Panc1 (cell line): ENCODE measurements around the gene PHKB. TPM values are rescaled to one million over a fixed set of nuclear protein-coding genes. Genes with fewer than 3 reads are reported as not detected.

Experiments used
- ATAC-seq: fragments of 200-7000 bp; cut with Tn5 transposase; 2 replicates; pipeline ENCODE4 v1.9.1; 2020; ENCODE audit warnings: mild to moderate bottlenecking, moderate library complexity
- BruUV-seq: library from RNA; stranded (reverse); fragments of 400-500 nt; replicated peaks from 2 replicates; lab custom pipeline; 2021; lab: Mats Ljungman, UMichigan
- CTCF ChIA-PET: fragments of 300-600 bp; sonication (Branson Sonifier 250); formaldehyde crosslinking; loops from one replicate; lab custom pipeline; 2022; ENCODE audit warnings: antibody characterized with exemption; lab: Charles Lee
- POLR2A ChIA-PET: fragments of 300-600 bp; sonication (Branson Sonifier 250); formaldehyde crosslinking; loops from one replicate; lab custom pipeline; 2022; ENCODE audit warnings: antibody characterized with exemption; lab: Charles Lee
- DNase-seq: peaks from one replicate; pipeline ENCODE4 v3.0.0-alpha.2; 2010; ENCODE audit warnings: low read depth, low spot score
- H3K27ac ChIP-seq: 2 replicates; pipeline ENCODE4 v1.5.1; 2011; ENCODE audit warnings: mild to moderate bottlenecking, low read length, inconsistent platforms
- H3K27me3 ChIP-seq: fragments of 200-500 bp; sonication (Bioruptor generic); 2 replicates; pipeline ENCODE4 v1.6.0; 2014; ENCODE audit warnings: low read length, inconsistent platforms; ENCODE audit not compliant: control insufficient read depth, insufficient read depth
- H3K36me3 ChIP-seq: fragments of 200-500 bp; sonication (Bioruptor generic); 2 replicates; pipeline ENCODE4 v1.5.1; 2014; ENCODE audit warnings: inconsistent platforms, mild to moderate bottlenecking, low read length, moderate library complexity; ENCODE audit not compliant: control insufficient read depth, insufficient read depth
- H3K4me1 ChIP-seq: 2 replicates; pipeline ENCODE4 v1.5.1; 2011; ENCODE audit warnings: inconsistent platforms, mild to moderate bottlenecking, low read length, moderate library complexity; ENCODE audit not compliant: control insufficient read depth, insufficient read depth
- H3K4me3 ChIP-seq, 2 experiments: 2 replicates each; pipeline ENCODE4 v1.5.1; 2011 to 2012; ENCODE audit warnings: low read depth in 2 of 2, low read length in 2 of 2, mild to moderate bottlenecking in 2 of 2, inconsistent platforms in 1 of 2, moderate library complexity in 1 of 2
- H3K9me3 ChIP-seq: fragments of 200-500 bp; sonication (Bioruptor generic); 2 replicates; pipeline ENCODE4 v1.5.1; 2014; ENCODE audit warnings: low read depth, mild to moderate bottlenecking, inconsistent platforms, low read length, moderate library complexity; ENCODE audit not compliant: control insufficient read depth, insufficient read depth
- CTCF ChIP-seq: fragments of 450-650 bp; IDR thresholded peaks from 2 replicates; pipeline ENCODE4 v1.5.1; 2017; ENCODE audit warnings: mild to moderate bottlenecking
- POLR2AphosphoS5 ChIP-seq: IDR thresholded peaks from 2 replicates; pipeline ENCODE4 v1.6.1; 2012; ENCODE audit warnings: mild to moderate bottlenecking, low read depth, low read length, moderate library complexity
- SIN3A ChIP-seq: IDR thresholded peaks from 2 replicates; pipeline ENCODE4 v1.6.1; 2012; ENCODE audit warnings: low read depth, mild to moderate bottlenecking, low read length, moderate library complexity, borderline replicate concordance; ENCODE audit not compliant: insufficient read depth
- TCF7L2 ChIP-seq: IDR thresholded peaks from 2 replicates; pipeline ENCODE4 v1.6.1; 2011; ENCODE audit warnings: mild to moderate bottlenecking, low read depth, low read length, inconsistent platforms
- in situ Hi-C: cut with HindIII; loops from 2 replicates; pipeline ENCODE4 v1.10.0; 2016; ENCODE audit warnings: low sequenced_read_pairs, low pct_unique_long_range_greater_than_20kb
- intact Hi-C: fragments of 100-400 bp; cut with micrococcal nuclease; formaldehyde crosslinking; loops from one replicate; pipeline ENCODE4 v1.10.0; 2022; ENCODE audit not compliant: unreplicated experiment
- total RNA-seq: library from RNA; stranded (reverse); gene quantifications from one replicate; pipeline ENCODE4 v1.2.1, GENCODE V29; 2021; ENCODE audit not compliant: unreplicated experiment
- TF ChIP-seq, protein P1 (sequence below), 2 experiments: IDR thresholded peaks; 2 replicates each; pipeline ENCODE4 v1.6.1; 2011 to 2012; ENCODE audit warnings: low read depth in 2 of 2, control low read depth in 1 of 2, low read length in 1 of 2, mild to moderate bottlenecking in 1 of 2, moderate library complexity in 1 of 2; ENCODE audit not compliant: insufficient read depth in 1 of 2

The PHKB gene
- total RNA-seq, 1 experiment from 2014 or later, result 29.5 TPM

GRCh38 chr16:47750371-47750770, 289.2 kb downstream of the PHKB start:
- TF ChIP-seq POLR2AphosphoS5 (no peak), CTCF (no peak), TCF7L2 (no peak), SIN3A (no peak)
- TF ChIP-seq, protein P1, sequence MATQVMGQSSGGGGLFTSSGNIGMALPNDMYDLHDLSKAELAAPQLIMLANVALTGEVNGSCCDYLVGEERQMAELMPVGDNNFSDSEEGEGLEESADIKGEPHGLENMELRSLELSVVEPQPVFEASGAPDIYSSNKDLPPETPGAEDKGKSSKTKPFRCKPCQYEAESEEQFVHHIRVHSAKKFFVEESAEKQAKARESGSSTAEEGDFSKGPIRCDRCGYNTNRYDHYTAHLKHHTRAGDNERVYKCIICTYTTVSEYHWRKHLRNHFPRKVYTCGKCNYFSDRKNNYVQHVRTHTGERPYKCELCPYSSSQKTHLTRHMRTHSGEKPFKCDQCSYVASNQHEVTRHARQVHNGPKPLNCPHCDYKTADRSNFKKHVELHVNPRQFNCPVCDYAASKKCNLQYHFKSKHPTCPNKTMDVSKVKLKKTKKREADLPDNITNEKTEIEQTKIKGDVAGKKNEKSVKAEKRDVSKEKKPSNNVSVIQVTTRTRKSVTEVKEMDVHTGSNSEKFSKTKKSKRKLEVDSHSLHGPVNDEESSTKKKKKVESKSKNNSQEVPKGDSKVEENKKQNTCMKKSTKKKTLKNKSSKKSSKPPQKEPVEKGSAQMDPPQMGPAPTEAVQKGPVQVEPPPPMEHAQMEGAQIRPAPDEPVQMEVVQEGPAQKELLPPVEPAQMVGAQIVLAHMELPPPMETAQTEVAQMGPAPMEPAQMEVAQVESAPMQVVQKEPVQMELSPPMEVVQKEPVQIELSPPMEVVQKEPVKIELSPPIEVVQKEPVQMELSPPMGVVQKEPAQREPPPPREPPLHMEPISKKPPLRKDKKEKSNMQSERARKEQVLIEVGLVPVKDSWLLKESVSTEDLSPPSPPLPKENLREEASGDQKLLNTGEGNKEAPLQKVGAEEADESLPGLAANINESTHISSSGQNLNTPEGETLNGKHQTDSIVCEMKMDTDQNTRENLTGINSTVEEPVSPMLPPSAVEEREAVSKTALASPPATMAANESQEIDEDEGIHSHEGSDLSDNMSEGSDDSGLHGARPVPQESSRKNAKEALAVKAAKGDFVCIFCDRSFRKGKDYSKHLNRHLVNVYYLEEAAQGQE (IDR thresholded peaks at IDR 0.05; ENCODE audit: insufficient read depth in 1 of 2, low read depth in 2 of 2, low read length in 1 of 2), result no peak

More at GRCh38 chr16:47750371-47750770, 289.2 kb downstream of the PHKB start:
- in situ Hi-C loops (no loop called here), intact Hi-C loops (no loop called here)
- DNase-seq (no peak), ATAC-seq (no peak)
- no peaks in the 10 kb centered on the region for H3K27me3 ChIP-seq
- ChIA-PET CTCF (no interaction called here), POLR2A (no interaction called here)
- no peak overlapping the region for H3K27ac ChIP-seq
- H3K4me1 ChIP-seq, result no peaks in the 10 kb centered on the region
- H3K36me3 ChIP-seq, result no peaks in the 10 kb centered on the region
- H3K9me3 ChIP-seq, result no peaks in the 10 kb centered on the region
- no peak overlapping the region for H3K4me3 ChIP-seq
- no TSS peak for BruUV-seq

Other genes with a start within 250 kb of the PHKB start
- gene ITFG1, start 268 bp upstream of the PHKB start, total RNA-seq, result 26.5 TPM